Epidermal melanocyte (primary cell): ENCODE measurements around the gene CDH4.

Source experiments
- DNase-seq: peaks from one replicate; pipeline ENCODE4 v3.0.0; 2011; ENCODE audit warnings: low spot score; ENCODE audit not compliant: insufficient read length

Gene CDH4

GRCh38 chr20:61922411-61922810 lies 670.4 kb downstream of the CDH4 start:
- no peak for DNase-seq

- no peak for DNase-seq
These were observed 670.9 kb downstream of the CDH4 start for GRCh38 chr20:61922936-61923335.

- DNase-seq, result no peak
These were observed 671.5 kb downstream of the CDH4 start for GRCh38 chr20:61923371-61924166.

GRCh38 chr20:61924211-61924857 lies 672.3 kb downstream of the CDH4 start:
- no peak for DNase-seq

- no peak for DNase-seq
These were observed 672.9 kb downstream of the CDH4 start for GRCh38 chr20:61924858-61925554.

GRCh38 chr20:61925555-61926252 lies 673.6 kb downstream of the CDH4 start:
- no peak for DNase-seq

GRCh38 chr20:61926253-61926613 lies 674.2 kb downstream of the CDH4 start:
- no peak for DNase-seq

- no peak for DNase-seq
These were observed 674.7 kb downstream of the CDH4 start for GRCh38 chr20:61926796-61927192.

- DNase-seq, result no peak
These were observed 675.2 kb downstream of the CDH4 start for GRCh38 chr20:61927193-61927825.

- DNase-seq, result no peak
These were observed 675.9 kb downstream of the CDH4 start for GRCh38 chr20:61927826-61928541.

- no peak for DNase-seq
These were observed 677.5 kb downstream of the CDH4 start for GRCh38 chr20:61929561-61929960.

GRCh38 chr20:61929971-61930666 lies 678.1 kb downstream of the CDH4 start:
- no peak for DNase-seq

GRCh38 chr20:61930776-61931475 lies 678.9 kb downstream of the CDH4 start:
- DNase-seq, result no peak

- DNase-seq, result no peak
These were observed 679.6 kb downstream of the CDH4 start for GRCh38 chr20:61931476-61932198.

GRCh38 chr20:61932199-61932592 lies 680.1 kb downstream of the CDH4 start:
- no peak for DNase-seq

- DNase-seq, result no peak
These were observed 680.8 kb downstream of the CDH4 start for GRCh38 chr20:61932711-61933480.

GRCh38 chr20:61933481-61933950 lies 681.5 kb downstream of the CDH4 start:
- no peak for DNase-seq
